ENCODE measurements around the gene LRRC2.

DNA sequence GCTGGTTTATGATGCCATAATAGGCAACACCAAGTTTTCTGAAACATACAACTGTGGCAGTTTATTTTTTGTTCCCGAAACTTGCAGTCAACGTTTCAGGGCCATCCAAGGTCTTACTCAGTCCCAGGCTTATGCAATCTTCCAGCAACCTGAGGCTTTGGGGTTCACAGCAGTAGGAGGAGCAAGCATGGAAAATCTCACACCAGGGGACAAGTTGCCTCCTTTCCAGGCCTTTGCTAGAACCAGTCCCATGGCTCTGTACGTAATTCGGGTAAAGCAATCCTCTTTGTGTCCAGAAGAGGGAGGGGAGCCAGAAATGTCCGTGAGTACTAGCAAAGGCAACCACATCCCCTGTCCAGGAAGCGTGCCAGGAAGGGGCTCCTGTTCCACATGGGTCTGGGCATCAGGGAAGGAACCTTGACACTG, 41.5 kb upstream of the LRRC2 start:
- TF ChIP-seq, protein P1, sequence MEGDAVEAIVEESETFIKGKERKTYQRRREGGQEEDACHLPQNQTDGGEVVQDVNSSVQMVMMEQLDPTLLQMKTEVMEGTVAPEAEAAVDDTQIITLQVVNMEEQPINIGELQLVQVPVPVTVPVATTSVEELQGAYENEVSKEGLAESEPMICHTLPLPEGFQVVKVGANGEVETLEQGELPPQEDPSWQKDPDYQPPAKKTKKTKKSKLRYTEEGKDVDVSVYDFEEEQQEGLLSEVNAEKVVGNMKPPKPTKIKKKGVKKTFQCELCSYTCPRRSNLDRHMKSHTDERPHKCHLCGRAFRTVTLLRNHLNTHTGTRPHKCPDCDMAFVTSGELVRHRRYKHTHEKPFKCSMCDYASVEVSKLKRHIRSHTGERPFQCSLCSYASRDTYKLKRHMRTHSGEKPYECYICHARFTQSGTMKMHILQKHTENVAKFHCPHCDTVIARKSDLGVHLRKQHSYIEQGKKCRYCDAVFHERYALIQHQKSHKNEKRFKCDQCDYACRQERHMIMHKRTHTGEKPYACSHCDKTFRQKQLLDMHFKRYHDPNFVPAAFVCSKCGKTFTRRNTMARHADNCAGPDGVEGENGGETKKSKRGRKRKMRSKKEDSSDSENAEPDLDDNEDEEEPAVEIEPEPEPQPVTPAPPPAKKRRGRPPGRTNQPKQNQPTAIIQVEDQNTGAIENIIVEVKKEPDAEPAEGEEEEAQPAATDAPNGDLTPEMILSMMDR (IDR thresholded peaks at IDR 0.05; ENCODE audit: insufficient read depth, low read length), result no peak
- TF ChIP-seq POLR2AphosphoS5 (IDR thresholded peaks at IDR 0.05; ENCODE audit: low read depth), result no peak
- TF ChIP-seq GABPA (IDR thresholded peaks at IDR 0.05; ENCODE audit: low read depth), result no peak
- TF ChIP-seq SPI1 (IDR thresholded peaks at IDR 0.05; ENCODE audit: borderline replicate concordance, low read depth), result no peak

Measured in HL-60 (cell line).